ENCODE results near the gene HENMT1.
"Not testable (repeated sequence)": the region's sequence is repeated elsewhere in the genome, so short reads cannot be mapped to it uniquely, and the experiment has no call there.

- not testable (repeated sequence) for TF ChIP-seq POLR2A, CTCF (IDR thresholded peaks at IDR 0.05)
These were observed 20.0 kb downstream of the HENMT1 start for GRCh38 chr1:108640863-108641262.
